HG02588 (cell line): Measurements from ENCODE around the gene CASP5.

Experiments used
- ATAC-seq: cut with Tn5 transposase; IDR thresholded peaks from one replicate; pipeline ENCODE4 v1.9.1; 2021; ENCODE audit warnings: mild to moderate bottlenecking, moderate library complexity; ENCODE audit not compliant: unreplicated experiment

Gene CASP5

GRCh38 chr11:104968355-104968855, 54.6 kb downstream of the CASP5 start, which contains the start of gene CASP4:
TSS of gene CASP4 (minus strand) at chr11:104968574. CDS start at chr11:104968525, 49 bp downstream.
- ATAC-seq, result peak; percentile 87

DNA sequence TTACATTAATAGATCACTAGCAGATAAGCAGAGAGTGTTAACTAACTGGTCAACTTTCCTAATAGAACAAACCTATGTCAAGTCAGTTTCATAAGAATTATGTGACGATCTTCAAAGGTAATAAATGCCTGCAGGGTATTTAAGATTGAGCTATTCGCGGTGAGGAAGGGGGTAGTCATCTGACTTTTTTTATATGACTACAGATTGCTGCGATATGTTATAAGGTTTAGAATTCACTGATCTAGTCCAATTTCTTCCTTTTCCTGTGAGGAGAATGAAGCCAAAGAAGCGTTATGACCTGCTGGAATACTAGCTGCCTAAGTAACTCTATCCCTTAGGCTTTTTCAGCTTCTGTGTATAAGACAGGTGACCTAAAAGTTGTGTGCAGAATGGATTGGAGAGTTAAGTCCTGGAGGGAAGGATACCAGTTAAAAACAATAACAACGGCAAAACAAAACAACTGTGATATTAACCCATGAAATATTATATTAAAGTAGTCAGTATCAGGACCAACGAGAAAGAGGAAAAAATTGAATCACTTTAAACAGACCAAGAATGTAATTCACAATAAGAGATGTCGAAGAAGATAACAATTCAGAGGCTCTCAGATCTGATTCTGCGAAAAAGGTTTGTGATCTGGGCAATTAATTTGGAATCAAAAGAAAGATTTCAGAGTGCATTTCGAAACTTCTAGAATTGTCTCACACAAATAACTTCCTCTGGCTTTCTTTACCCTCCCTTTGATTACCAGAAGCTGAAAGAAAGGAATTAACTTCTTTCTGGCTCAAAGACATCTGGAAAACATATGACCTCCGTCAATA, 55.2 kb downstream of the CASP5 start:
- peak; percentile 29 for ATAC-seq

GRCh38 chr11:104965735-104966134, 57.2 kb downstream of the CASP5 start:
- ATAC-seq, result no peak

- ATAC-seq, result no peak
Measured at GRCh38 chr11:104964247-104964646, 58.7 kb downstream of the CASP5 start.

- ATAC-seq, result no peak
Measured at GRCh38 chr11:104962852-104963251, 60.1 kb downstream of the CASP5 start.

DNA sequence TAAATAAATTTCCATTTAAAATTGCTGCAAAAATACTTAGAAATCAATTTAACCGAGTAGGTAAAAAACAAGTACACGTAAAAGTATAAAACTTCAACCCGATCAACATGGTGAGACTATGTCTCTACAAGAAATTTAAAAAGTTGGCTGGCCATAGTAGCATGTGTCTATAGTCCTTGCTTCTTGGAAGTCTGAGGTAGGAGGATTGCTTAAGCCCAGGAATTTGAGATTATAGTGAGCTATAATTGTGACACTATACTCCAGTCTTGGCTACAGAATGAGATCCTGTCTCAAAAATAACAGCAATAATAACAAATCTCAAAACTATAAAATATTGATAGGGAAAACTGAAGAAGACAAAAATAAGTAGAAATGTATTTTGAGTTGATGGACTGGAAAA, 65.7 kb downstream of the CASP5 start:
- no peak for ATAC-seq

DNA sequence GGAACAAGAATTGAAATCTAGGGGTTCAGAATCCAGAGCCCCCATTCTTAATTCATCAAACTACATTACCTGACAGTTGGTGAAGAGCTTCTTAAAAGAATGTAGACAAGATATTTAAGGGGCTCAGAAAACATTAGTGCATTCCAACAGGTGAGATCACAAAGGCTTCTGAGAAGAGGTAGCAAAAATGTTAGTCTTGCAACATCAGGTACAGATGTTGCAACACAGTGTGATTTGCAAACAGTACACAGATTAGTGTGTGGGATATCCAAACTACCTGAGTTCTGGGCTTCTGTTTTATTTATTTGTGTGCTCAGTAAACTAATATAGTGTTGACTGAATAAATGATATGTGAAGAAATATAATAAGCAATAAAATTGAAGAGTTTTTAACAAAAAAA, 66.4 kb downstream of the CASP5 start:
- no peak for ATAC-seq

GRCh38 chr11:104946907-104947306, 76.1 kb downstream of the CASP5 start:
- peak; percentile 89 for ATAC-seq
